NCI-H2029 (cell line): ENCODE results near the gene CDC42SE2.
A peak's percentile ranks its signal among the peaks of the same experiment; 100 is the strongest.

Experiments used
- DNase-seq: peaks from one replicate; lab custom pipeline; 2025; lab: John Stamatoyannopoulos, UW

Gene CDC42SE2

GRCh38 chr5:131263648-131264450, at the start of gene CDC42SE2:
Gene CDC42SE2 (plus strand): TSS chr5:131264053. CDS start chr5:131359494, 95,441 bp downstream.
- DNase-seq, result peak; percentile 77

DNA sequence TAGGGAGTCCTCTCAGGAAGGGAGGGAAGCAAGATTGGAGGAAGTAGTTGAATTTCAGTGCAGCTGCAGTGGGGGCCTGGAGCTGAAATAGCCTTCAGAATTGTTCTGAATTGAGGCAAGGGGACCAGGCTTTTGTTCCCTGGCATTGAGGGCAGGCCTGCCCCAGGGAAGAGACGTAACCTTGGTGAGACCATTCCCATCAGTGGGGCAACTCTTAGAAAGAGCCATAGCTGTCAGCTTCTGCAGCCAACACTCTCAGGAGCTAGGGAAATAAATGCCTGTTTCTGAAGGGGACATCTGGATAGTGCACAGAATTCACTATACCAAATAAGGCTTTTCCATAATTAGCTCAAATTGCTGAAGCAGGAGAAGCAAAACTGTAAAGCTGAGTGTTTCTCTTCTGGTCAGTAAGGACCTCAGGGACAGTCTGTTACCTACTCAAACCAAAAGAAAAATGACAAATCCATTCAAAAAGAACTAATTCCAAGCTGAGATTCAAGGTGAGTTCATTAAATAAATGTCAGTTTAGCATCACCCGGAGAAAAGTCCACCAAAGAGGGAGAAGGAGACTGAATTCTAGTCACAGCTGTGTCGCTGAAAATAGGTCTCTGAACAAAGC, 49.1 kb upstream of the CDC42SE2 start:
- DNase-seq, result no peak

- no peak for DNase-seq
Observed at GRCh38 chr5:131217791-131218190, 46.1 kb upstream of the CDC42SE2 start.

DNA sequence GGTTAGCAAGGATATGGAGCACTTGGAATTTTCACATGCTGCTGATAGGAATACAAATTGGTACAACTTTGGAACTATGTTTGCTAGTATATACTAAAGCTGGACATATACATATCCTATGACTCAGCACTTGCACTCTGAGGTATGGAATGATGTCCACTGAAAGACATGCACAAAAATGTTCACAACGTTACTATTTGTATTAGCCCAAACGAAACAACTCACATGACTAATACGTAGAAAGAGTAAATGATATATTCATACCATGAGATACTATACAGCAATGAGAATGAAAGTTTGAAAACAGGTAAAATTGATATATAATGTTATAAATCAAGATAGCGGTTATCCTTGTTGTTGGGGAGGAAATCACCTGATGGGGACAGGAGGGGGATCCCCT, 45.5 kb upstream of the CDC42SE2 start:
- DNase-seq, result no peak

GRCh38 chr5:131220566-131220965, 43.3 kb upstream of the CDC42SE2 start:
- no peak for DNase-seq

DNA sequence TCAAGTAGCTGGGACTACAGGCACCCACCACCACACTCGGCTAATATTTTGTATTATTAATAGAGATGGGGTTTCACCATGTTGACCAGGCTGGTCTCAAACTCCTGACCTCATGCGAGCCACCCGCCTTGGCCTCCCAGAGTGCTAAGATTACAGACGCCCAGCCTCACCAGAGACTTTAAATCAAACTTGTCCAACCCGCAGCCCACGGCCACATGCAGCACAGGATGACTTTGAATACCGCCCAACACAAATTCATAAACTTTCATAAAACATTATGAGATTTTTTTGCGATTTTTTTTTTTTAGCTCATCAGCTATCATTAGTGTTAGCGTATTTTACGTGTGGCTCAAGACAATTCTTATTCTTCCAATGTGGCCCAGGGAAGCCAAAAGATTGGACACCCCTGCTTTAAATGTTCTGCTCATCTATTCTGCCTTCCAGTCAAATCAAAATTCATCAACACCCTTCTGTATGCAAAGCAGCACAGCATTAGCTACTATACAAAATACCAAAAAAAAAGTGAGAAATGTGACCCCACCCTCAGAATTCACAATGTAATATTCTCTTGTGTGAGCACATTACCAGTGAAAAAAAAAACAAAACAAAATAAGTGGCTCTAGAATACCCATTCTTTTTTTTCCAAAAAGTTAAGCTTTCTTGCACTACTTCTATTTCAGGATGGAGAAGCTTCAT, 42.7 kb upstream of the CDC42SE2 start:
- DNase-seq, result no peak

- DNase-seq, result no peak
Observed at GRCh38 chr5:131221888-131222287, 42.0 kb upstream of the CDC42SE2 start.

DNA sequence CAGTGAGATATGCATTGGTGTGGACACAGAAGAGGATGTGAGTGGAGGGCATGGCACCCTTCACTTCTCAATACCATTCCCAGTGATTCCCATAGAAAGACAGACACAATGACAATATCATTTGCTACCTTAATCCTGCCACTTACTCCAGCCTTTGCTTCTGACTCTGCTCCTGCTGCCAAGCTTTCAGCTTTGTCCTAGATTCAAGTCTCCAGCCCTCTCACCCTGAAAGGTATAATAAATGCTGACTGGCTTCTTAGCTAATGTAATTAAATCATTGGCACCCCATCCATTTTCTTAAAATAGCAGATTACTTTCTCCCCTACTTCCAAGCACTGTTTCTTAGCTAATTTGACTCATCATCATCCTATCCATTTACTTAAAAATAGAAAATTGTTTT, 41.1 kb upstream of the CDC42SE2 start:
- DNase-seq, result no peak

- no peak for DNase-seq
Observed at GRCh38 chr5:131223751-131224386, 40.0 kb upstream of the CDC42SE2 start.

DNA sequence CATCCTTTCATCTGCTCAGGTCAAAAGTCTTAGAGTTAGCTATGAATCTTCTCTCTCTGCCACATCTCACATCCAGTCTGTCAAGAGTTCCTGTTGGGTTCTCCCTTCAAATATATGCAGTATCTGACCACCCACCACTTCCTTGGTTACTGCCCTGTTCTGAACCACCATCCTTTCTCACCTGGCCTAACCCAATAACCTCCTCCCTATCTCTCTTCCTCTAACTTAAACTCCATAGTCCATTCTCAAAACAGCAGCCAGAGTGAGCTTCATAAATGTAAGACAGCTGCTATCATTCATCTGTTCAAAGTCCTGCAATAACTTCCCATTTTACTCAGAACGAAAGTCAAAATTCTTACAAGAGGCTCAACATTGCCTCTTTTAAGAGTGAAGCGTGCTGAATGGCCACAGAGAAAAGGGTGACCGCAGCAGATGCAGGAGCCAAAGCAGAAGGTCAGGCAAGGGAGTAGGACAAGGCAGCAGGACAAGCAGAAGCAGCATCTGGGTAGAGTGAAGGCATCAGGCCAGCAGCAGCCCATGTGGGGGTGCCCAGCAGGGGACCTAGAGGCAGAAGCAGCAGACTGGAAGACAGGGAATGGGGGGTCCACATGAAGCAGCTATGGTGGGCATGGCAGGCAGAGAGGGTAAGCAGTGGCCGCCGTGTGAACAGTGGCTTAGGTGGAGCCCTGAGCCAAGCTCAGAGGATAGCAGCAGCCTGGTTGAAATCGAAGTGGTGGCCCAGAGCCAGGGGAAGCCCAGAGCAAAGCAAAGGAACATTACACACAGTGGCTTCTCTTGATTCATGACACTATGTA, 39.3 kb upstream of the CDC42SE2 start:
- DNase-seq, result no peak

- no peak for DNase-seq
Observed at GRCh38 chr5:131225282-131225974, 38.4 kb upstream of the CDC42SE2 start.

DNA sequence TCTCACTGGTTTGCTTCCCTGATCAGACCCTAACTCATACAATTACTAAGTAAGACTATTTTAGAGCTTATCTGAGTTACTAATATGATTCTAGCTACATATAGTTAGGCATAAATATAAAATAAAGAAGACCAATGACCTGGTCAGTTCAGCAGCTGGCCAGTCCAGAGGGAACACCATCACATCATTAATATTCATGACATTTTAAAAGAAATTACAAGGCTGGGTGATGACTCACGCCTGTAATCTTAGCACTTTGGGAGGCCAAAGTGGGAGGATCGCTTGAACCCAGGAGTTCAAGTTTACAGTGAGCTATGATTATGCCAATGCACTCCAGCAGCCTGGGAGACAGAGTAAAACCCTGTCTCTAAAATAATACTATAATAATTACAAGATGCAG, 37.0 kb upstream of the CDC42SE2 start:
- DNase-seq, result no peak

DNA sequence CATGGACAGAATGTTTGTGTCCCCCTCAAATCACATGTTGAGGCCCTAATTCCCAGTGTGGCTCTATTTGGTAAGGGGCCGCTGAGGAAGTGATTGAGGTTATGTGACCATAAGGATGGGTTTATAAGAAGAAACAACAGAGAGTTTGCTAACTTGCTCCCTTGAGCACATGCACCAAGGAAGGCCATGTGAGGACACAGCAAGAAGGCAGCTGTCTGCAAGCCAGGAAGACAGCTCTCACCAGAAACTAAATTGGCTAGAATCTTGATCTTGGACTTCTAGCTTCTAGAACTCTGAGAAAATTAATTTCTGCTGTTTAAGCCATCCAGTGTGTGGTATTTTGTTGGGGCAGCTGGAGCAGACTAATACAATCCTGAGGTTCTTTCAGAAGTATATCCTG, 35.2 kb upstream of the CDC42SE2 start:
- no peak for DNase-seq

GRCh38 chr5:131229623-131230022, 34.2 kb upstream of the CDC42SE2 start:
- DNase-seq, result no peak

- DNase-seq, result no peak
Observed at GRCh38 chr5:131230406-131230805, 33.4 kb upstream of the CDC42SE2 start.

GRCh38 chr5:131239686-131240085, 24.2 kb upstream of the CDC42SE2 start:
- no peak for DNase-seq

- DNase-seq, result no peak
Observed at GRCh38 chr5:131242728-131243255, 21.1 kb upstream of the CDC42SE2 start.

DNA sequence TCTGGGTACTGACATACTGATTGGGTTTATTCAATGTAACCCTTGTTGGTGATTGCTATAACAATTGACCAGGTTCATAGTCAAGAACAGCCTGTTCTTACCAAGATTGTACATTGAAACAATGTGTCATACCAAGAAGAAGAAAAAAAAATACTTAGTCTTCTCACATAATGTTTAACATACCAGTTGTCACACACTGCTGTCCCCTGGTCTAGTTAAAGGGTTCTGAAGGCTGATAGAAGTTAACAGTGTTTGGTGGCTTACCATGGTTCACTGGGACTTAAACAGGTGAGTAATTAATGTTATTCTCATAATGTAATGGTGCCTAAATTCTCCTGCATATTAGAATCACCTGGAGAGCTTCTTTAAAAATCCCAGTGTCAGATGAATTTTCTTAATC, 18.5 kb upstream of the CDC42SE2 start:
- DNase-seq, result no peak

DNA sequence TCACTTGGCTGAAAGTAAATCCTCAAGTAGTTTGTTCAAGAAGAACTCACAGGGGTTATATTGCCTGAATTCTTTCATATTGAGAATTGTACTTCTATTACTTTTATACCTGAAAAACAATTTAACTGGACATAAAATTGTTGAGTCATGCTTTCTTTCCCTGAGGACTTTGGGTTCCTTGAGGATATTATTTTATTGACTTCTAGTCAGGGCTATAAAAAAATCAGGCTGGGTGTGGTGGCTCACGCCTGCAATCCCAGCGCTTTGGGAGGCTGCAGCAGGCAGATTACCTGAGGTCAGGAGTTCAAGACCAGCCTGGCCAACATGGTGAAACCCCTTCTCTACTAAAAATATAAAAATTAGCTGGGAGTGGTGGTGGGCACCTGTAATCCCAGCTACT, 17.9 kb upstream of the CDC42SE2 start:
- no peak for DNase-seq

DNA sequence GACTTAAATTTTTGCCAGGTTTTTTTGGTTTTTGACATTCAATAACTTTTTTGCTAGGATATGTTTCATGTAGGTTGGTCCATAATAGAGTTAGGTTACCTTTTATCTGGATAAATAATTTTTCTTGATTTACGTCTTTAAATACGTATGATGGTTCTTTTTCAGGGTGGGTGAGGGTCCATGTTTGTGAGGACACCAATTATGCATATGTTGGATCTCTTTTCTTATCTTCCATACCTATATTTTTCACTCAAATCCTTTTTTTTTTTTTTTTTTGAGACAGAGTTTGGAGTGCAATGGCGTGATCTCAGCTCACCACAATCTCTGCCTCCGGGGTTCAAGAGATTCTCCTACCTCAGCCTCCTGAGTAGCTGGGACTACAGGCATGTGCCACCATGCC, 17.3 kb upstream of the CDC42SE2 start:
- DNase-seq, result no peak
